ENCODE data around the gene TRERF1. TPM values are rescaled to one million over a fixed set of nuclear protein-coding genes. Genes with fewer than 3 reads are reported as not detected.

TRERF1 gene
- total and polyA plus RNA-seq, 5 donors from 2014 or later = 2.3 to 55.7 (median 4.7) TPM

- Mint-ChIP-seq H3K4me1 (peaks cover 0 to 4% (median 0%) of the 10 kb centered on the region in 4 donors), H3K9me3 (no peaks in the 10 kb centered on the region), H3K36me3 (peaks cover 42% of the 10 kb centered on the region), H3K27me3 (no peaks in the 10 kb centered on the region), H3K27ac (no peak overlapping the region), H3K4me3 (no peak overlapping the region)
- ATAC-seq (ENCODE audit: low read depth in 2 of 2) (no peak), DNase-seq (no peak)
- Histone ChIP-seq H3K4me1 (ENCODE audit: control insufficient read depth, insufficient read depth, low read length, poor library complexity, severe bottlenecking) (no peaks in the 10 kb centered on the region), H3K4me3 (ENCODE audit: low read depth, low read length) (no peak overlapping the region), H3K27ac (ENCODE audit: insufficient read depth, low read length, poor library complexity, severe bottlenecking) (no peak overlapping the region), H3K27me3 (ENCODE audit: control insufficient read depth, insufficient read depth, low read length) (no peaks in the 10 kb centered on the region), H3K9me3 (ENCODE audit: control insufficient read depth in 2 of 2, low read length in 2 of 2) (no peaks in the 10 kb centered on the region), H3K36me3 (ENCODE audit: control insufficient read depth, insufficient read depth, low read length) (peaks cover 54% of the 10 kb centered on the region)
Measured at GRCh38 chr6:42259286-42259685, 192.4 kb downstream of the TRERF1 start.

GRCh38 chr6:42257614-42258013 is 194.1 kb downstream of the TRERF1 start:
- H3K27ac ChIP-seq (ENCODE audit: insufficient read depth, low read length, poor library complexity, severe bottlenecking) = no peak overlapping the region
- no peaks in the 10 kb centered on the region for H3K27me3 Mint-ChIP-seq
- H3K27ac Mint-ChIP-seq = peak overlapping the region in 1 of 3 donors; percentile 17
- no peak overlapping the region for H3K4me3 ChIP-seq (ENCODE audit: low read depth, low read length)
- H3K36me3 ChIP-seq (ENCODE audit: control insufficient read depth, insufficient read depth, low read length) = peaks cover 63% of the 10 kb centered on the region
- H3K4me3 Mint-ChIP-seq = no peak overlapping the region
- ATAC-seq (ENCODE audit: low read depth in 2 of 2) (no peak), DNase-seq (no peak)
- H3K4me1 Mint-ChIP-seq = no peaks in the 10 kb centered on the region
- no peaks in the 10 kb centered on the region for H3K9me3 Mint-ChIP-seq
- H3K36me3 Mint-ChIP-seq = peaks cover 51% of the 10 kb centered on the region
- no peaks in the 10 kb centered on the region for H3K27me3 ChIP-seq (ENCODE audit: control insufficient read depth, insufficient read depth, low read length)
- H3K4me1 ChIP-seq (ENCODE audit: control insufficient read depth, insufficient read depth, low read length, poor library complexity, severe bottlenecking) = no peaks in the 10 kb centered on the region
- no peaks in the 10 kb centered on the region for H3K9me3 ChIP-seq (ENCODE audit: control insufficient read depth in 2 of 2, low read length in 2 of 2)

GRCh38 chr6:42257063-42257462 is 194.7 kb downstream of the TRERF1 start:
- H3K36me3 Mint-ChIP-seq = peaks cover 57% of the 10 kb centered on the region
- H3K27me3 Mint-ChIP-seq = no peaks in the 10 kb centered on the region
- Histone ChIP-seq H3K4me1 (ENCODE audit: control insufficient read depth, insufficient read depth, low read length, poor library complexity, severe bottlenecking) (no peaks in the 10 kb centered on the region), H3K9me3 (ENCODE audit: control insufficient read depth in 2 of 2, low read length in 2 of 2) (no peaks in the 10 kb centered on the region), H3K27me3 (ENCODE audit: control insufficient read depth, insufficient read depth, low read length) (no peaks in the 10 kb centered on the region), H3K27ac (ENCODE audit: insufficient read depth, low read length, poor library complexity, severe bottlenecking) (no peak overlapping the region), H3K36me3 (ENCODE audit: control insufficient read depth, insufficient read depth, low read length) (peaks cover 67% of the 10 kb centered on the region), H3K4me3 (ENCODE audit: low read depth, low read length) (no peak overlapping the region)
- no peak overlapping the region for H3K4me3 Mint-ChIP-seq
- ATAC-seq (ENCODE audit: low read depth in 2 of 2) (no peak), DNase-seq (no peak)
- no peak overlapping the region for H3K27ac Mint-ChIP-seq
- H3K4me1 Mint-ChIP-seq = no peaks in the 10 kb centered on the region
- H3K9me3 Mint-ChIP-seq = no peaks in the 10 kb centered on the region

GRCh38 chr6:42255050-42255449 is 196.7 kb downstream of the TRERF1 start:
- Mint-ChIP-seq H3K36me3 (peaks cover 66% of the 10 kb centered on the region), H3K9me3 (no peaks in the 10 kb centered on the region), H3K4me1 (no peaks in the 10 kb centered on the region), H3K4me3 (no peak overlapping the region), H3K27ac (no peak overlapping the region), H3K27me3 (no peaks in the 10 kb centered on the region)
- DNase-seq = no peak
- Histone ChIP-seq H3K4me3 (ENCODE audit: low read depth, low read length) (no peak overlapping the region), H3K27me3 (ENCODE audit: control insufficient read depth, insufficient read depth, low read length) (no peaks in the 10 kb centered on the region), H3K27ac (ENCODE audit: insufficient read depth, low read length, poor library complexity, severe bottlenecking) (no peak overlapping the region), H3K36me3 (ENCODE audit: control insufficient read depth, insufficient read depth, low read length) (peaks cover 81% of the 10 kb centered on the region), H3K4me1 (ENCODE audit: control insufficient read depth, insufficient read depth, low read length, poor library complexity, severe bottlenecking) (no peaks in the 10 kb centered on the region), H3K9me3 (ENCODE audit: control insufficient read depth in 2 of 2, low read length in 2 of 2) (no peaks in the 10 kb centered on the region)
- no peak for ATAC-seq (ENCODE audit: low read depth in 2 of 2)

- H3K4me1 Mint-ChIP-seq = no peaks in the 10 kb centered on the region
- ATAC-seq (ENCODE audit: low read depth in 2 of 2) (no peak), DNase-seq (no peak)
- Histone ChIP-seq H3K36me3 (ENCODE audit: control insufficient read depth, insufficient read depth, low read length) (peaks cover 86% of the 10 kb centered on the region), H3K27ac (ENCODE audit: insufficient read depth, low read length, poor library complexity, severe bottlenecking) (no peak overlapping the region), H3K4me3 (ENCODE audit: low read depth, low read length) (no peak overlapping the region), H3K4me1 (ENCODE audit: control insufficient read depth, insufficient read depth, low read length, poor library complexity, severe bottlenecking) (no peaks in the 10 kb centered on the region), H3K27me3 (ENCODE audit: control insufficient read depth, insufficient read depth, low read length) (no peaks in the 10 kb centered on the region), H3K9me3 (ENCODE audit: control insufficient read depth in 2 of 2, low read length in 2 of 2) (no peaks in the 10 kb centered on the region)
- no peaks in the 10 kb centered on the region for H3K9me3 Mint-ChIP-seq
- H3K27ac Mint-ChIP-seq = no peak overlapping the region
- no peaks in the 10 kb centered on the region for H3K27me3 Mint-ChIP-seq
- peaks cover 70% of the 10 kb centered on the region for H3K36me3 Mint-ChIP-seq
- H3K4me3 Mint-ChIP-seq = no peak overlapping the region
Measured at GRCh38 chr6:42254505-42254904, 197.2 kb downstream of the TRERF1 start.

- H3K4me1 ChIP-seq (ENCODE audit: control insufficient read depth, insufficient read depth, low read length, poor library complexity, severe bottlenecking) = no peaks in the 10 kb centered on the region
- H3K36me3 ChIP-seq (ENCODE audit: control insufficient read depth, insufficient read depth, low read length) = peaks cover 89% of the 10 kb centered on the region
- H3K9me3 Mint-ChIP-seq = no peaks in the 10 kb centered on the region
- H3K27ac Mint-ChIP-seq = peak overlapping the region in 1 of 3 donors; percentile 38
- no peak overlapping the region for H3K4me3 ChIP-seq (ENCODE audit: low read depth, low read length)
- no peak overlapping the region for H3K4me3 Mint-ChIP-seq
- ATAC-seq (ENCODE audit: low read depth in 2 of 2) = no peak
- H3K36me3 Mint-ChIP-seq = peaks cover 71% of the 10 kb centered on the region
- no peaks in the 10 kb centered on the region for H3K27me3 ChIP-seq (ENCODE audit: control insufficient read depth, insufficient read depth, low read length)
- H3K4me1 Mint-ChIP-seq = no peaks in the 10 kb centered on the region
- H3K9me3 ChIP-seq (ENCODE audit: control insufficient read depth in 2 of 2, low read length in 2 of 2) = no peaks in the 10 kb centered on the region
- no peak for DNase-seq
- H3K27me3 Mint-ChIP-seq = no peaks in the 10 kb centered on the region
- no peak overlapping the region for H3K27ac ChIP-seq (ENCODE audit: insufficient read depth, low read length, poor library complexity, severe bottlenecking)
Measured at GRCh38 chr6:42251911-42252637, 199.7 kb downstream of the TRERF1 start.

GRCh38 chr6:42251500-42251899 is 200.2 kb downstream of the TRERF1 start:
- H3K27ac ChIP-seq (ENCODE audit: insufficient read depth, low read length, poor library complexity, severe bottlenecking) = no peak overlapping the region
- no peaks in the 10 kb centered on the region for H3K27me3 ChIP-seq (ENCODE audit: control insufficient read depth, insufficient read depth, low read length)
- Mint-ChIP-seq H3K4me3 (no peak overlapping the region), H3K27me3 (no peaks in the 10 kb centered on the region), H3K9me3 (no peaks in the 10 kb centered on the region), H3K36me3 (peaks cover 69% of the 10 kb centered on the region), H3K27ac (no peak overlapping the region), H3K4me1 (no peaks in the 10 kb centered on the region)
- no peaks in the 10 kb centered on the region for H3K9me3 ChIP-seq (ENCODE audit: control insufficient read depth in 2 of 2, low read length in 2 of 2)
- H3K4me1 ChIP-seq (ENCODE audit: control insufficient read depth, insufficient read depth, low read length, poor library complexity, severe bottlenecking) = no peaks in the 10 kb centered on the region
- DNase-seq = no peak
- ATAC-seq (ENCODE audit: low read depth in 2 of 2) = no peak
- no peak overlapping the region for H3K4me3 ChIP-seq (ENCODE audit: low read depth, low read length)
- H3K36me3 ChIP-seq (ENCODE audit: control insufficient read depth, insufficient read depth, low read length) = peaks cover 89% of the 10 kb centered on the region

GRCh38 chr6:42250274-42250931 is 201.3 kb downstream of the TRERF1 start:
- Histone ChIP-seq H3K4me1 (ENCODE audit: control insufficient read depth, insufficient read depth, low read length, poor library complexity, severe bottlenecking) (no peaks in the 10 kb centered on the region), H3K36me3 (ENCODE audit: control insufficient read depth, insufficient read depth, low read length) (peaks cover 85% of the 10 kb centered on the region), H3K4me3 (ENCODE audit: low read depth, low read length) (no peak overlapping the region), H3K27ac (ENCODE audit: insufficient read depth, low read length, poor library complexity, severe bottlenecking) (no peak overlapping the region), H3K27me3 (ENCODE audit: control insufficient read depth, insufficient read depth, low read length) (no peaks in the 10 kb centered on the region), H3K9me3 (ENCODE audit: control insufficient read depth in 2 of 2, low read length in 2 of 2) (no peaks in the 10 kb centered on the region)
- ATAC-seq (ENCODE audit: low read depth in 2 of 2) (no peak), DNase-seq (no peak)
- no peak overlapping the region for H3K4me3 Mint-ChIP-seq
- no peaks in the 10 kb centered on the region for H3K27me3 Mint-ChIP-seq
- H3K36me3 Mint-ChIP-seq = peaks cover 68% of the 10 kb centered on the region
- H3K9me3 Mint-ChIP-seq = no peaks in the 10 kb centered on the region
- peak overlapping the region in 1 of 3 donors; percentile 60 for H3K27ac Mint-ChIP-seq
- no peaks in the 10 kb centered on the region for H3K4me1 Mint-ChIP-seq

All from CD4-positive, CD25-positive, alpha-beta regulatory T cell (primary cell).